Prostate gland (tissue), 2 donors: ENCODE measurements around the gene PLEKHM3. TPM values are rescaled to one million over a fixed set of nuclear protein-coding genes. Genes with fewer than 3 reads are reported as not detected.

Source experiments
- DNase-seq: peaks from one replicate; pipeline ENCODE4 v3.0.0-alpha.2; 2019; ENCODE audit warnings: low spot score
- H3K27ac ChIP-seq, 2 donors: fragments of 200-600 bp; sonication (generic); 2 replicates each; pipeline ENCODE4 v1.5.1; 2017 to 2019
- H3K27me3 ChIP-seq: fragments of 200-600 bp; sonication (generic); replicated peaks from 2 replicates; pipeline ENCODE4 v1.5.1; 2019; ENCODE audit not compliant: insufficient read depth
- H3K36me3 ChIP-seq, 2 donors: fragments of 200-600 bp; sonication (generic); 1 replicate in 1 of 2; 2 replicates in 1 of 2; pipeline versions ENCODE4 v1.5.1 to v1.8.1; 2017 to 2019
- H3K4me1 ChIP-seq: fragments of 200-600 bp; sonication (generic); replicated peaks from 2 replicates; pipeline ENCODE4 v1.5.1; 2019
- H3K4me3 ChIP-seq, 2 donors: fragments of 200-600 bp; sonication (generic); 2 replicates each; pipeline ENCODE4 v1.5.1; 2017 to 2019
- H3K9me3 ChIP-seq: fragments of 200-600 bp; sonication (generic); 2 replicates; pipeline ENCODE4 v1.5.1; 2017
- CTCF ChIP-seq, 4 experiments: fragments of 200-600 bp in 2 of 4; fragments of 450-650 bp in 2 of 4; sonication (generic) in 2 of 4; IDR thresholded peaks; 1 replicate in 3 of 4; 2 replicates in 1 of 4; pipeline ENCODE4 v1.5.1; 2016 to 2019; ENCODE audit warnings: antibody characterized with exemption in 4 of 4, mild to moderate bottlenecking in 2 of 4, moderate library complexity in 2 of 4
- POLR2A ChIP-seq: fragments of 450-650 bp; IDR thresholded peaks from one replicate; pipeline ENCODE4 v1.6.1; 2016; ENCODE audit warnings: antibody characterized with exemption, mild to moderate bottlenecking
- POLR2AphosphoS5 ChIP-seq: sonication (generic); formaldehyde crosslinking; IDR thresholded peaks from one replicate; pipeline ENCODE4 v1.6.1; 2017; ENCODE audit warnings: antibody characterized with exemption
- WGBS: methylation state at CpG from one replicate; pipeline ENCODE4 v1.1.5; 2018; 5-methylcytosine and 5-hydroxymethylcytosine counted together
- intact Hi-C: fragments of 100-400 bp; cut with DNase I; formaldehyde crosslinking; loops from one replicate; pipeline ENCODE4 v1.14.2; 2022
- small RNA-seq, 2 donors: library from RNA; depleted of rRNA; stranded (forward); fragments of <200 nt; gene quantifications; one replicate each; pipeline ENCODE3, GENCODE V24; 2016
- total RNA-seq, 2 donors: library from RNA; depleted of rRNA; stranded (reverse); fragments of >200 nt; gene quantifications; one replicate each; pipeline ENCODE4 v1.1.0, GENCODE V29; 2016

PLEKHM3 gene
- total RNA-seq, 2 donors from 2014 or later = 17.0 to 28.6 TPM

DNA sequence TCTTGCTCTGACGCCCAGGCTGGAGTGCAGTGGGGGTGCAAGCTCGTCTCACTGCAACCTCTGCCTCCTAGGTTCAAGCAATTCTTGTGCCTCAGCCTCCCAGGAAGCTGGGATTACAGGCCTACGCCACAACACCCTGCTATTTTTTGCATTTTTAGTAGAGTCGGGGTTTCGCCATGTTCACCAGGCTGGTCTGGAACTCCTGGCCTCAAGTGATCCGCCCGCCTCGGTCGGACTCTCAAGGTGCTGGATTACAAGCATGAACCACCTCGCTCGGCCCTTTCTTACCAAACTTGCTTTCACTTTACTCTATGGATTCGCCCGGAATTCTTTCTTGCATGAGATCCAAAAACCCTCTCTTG lies 252.5 kb downstream of the PLEKHM3 start:
- intact Hi-C loops = no loop called here
- Histone ChIP-seq H3K36me3 (no peaks in the 10 kb centered on the region), H3K9me3 (no peaks in the 10 kb centered on the region), H3K27me3 (no peaks in the 10 kb centered on the region), H3K4me1 (no peaks in the 10 kb centered on the region), H3K27ac (no peak overlapping the region), H3K4me3 (no peak overlapping the region)
- DNase-seq = no peak
- 91% methylated on average over 13 of the region's 13 CpGs for WGBS
- no peak for TF ChIP-seq CTCF (IDR thresholded peaks at IDR 0.05)
- no peak for TF ChIP-seq POLR2AphosphoS5
- no peak for TF ChIP-seq POLR2A

- H3K4me1 ChIP-seq = peaks cover 5% of the 10 kb centered on the region
- H3K4me3 ChIP-seq = no peak overlapping the region
- no peak for DNase-seq
- H3K36me3 ChIP-seq = no peaks in the 10 kb centered on the region
- H3K27ac ChIP-seq = no peak overlapping the region
- intact Hi-C loops = no loop called here
- TF ChIP-seq POLR2A = no peak
- TF ChIP-seq CTCF (IDR thresholded peaks at IDR 0.05) = no peak
- no peak for TF ChIP-seq POLR2AphosphoS5
- no peaks in the 10 kb centered on the region for H3K27me3 ChIP-seq
- 80% methylated on average over 13 of the region's 13 CpGs for WGBS
- no peaks in the 10 kb centered on the region for H3K9me3 ChIP-seq
These were observed 253.1 kb downstream of the PLEKHM3 start for GRCh38 chr2:207772081-207772843.

DNA sequence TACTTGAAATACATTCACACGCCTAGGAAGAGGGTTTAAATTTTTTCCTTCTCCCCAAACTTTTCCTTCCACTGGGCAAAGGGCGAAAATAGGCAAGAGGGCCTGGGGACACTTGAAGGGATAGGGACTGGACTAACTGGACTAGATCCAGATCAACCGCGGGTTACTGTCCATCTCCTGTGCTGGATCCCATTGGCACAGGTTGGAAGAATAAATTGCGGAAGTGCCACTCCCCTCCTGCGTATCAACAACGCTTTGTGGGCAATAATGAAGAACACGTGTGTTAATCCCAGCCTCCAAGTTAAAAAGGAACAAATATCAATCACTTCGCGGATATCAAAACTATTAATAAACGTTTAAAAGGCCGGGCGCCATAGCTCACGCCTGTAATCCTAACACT lies 253.9 kb downstream of the PLEKHM3 start:
- WGBS = 81% methylated on average over 14 of the region's 14 CpGs
- Histone ChIP-seq H3K36me3 (no peaks in the 10 kb centered on the region), H3K27me3 (no peaks in the 10 kb centered on the region), H3K4me3 (no peak overlapping the region), H3K4me1 (peaks cover 9% of the 10 kb centered on the region), H3K27ac (no peak overlapping the region), H3K9me3 (no peaks in the 10 kb centered on the region)
- no peak for TF ChIP-seq POLR2A
- no peak for TF ChIP-seq CTCF (IDR thresholded peaks at IDR 0.05)
- intact Hi-C loops = loop anchor here (2.0 kb wide), 1 partner anchor 253 kb away; the partner anchor contains the start of gene PLEKHM3
- no peak for DNase-seq

Small RNA genes within 50 kb of the gene (small RNA-seq; reads per million reads assigned to genes)
- gene RNA5SP116 (0 reads per million in 2 donors), gene RNU6-360P (0 reads per million in 2 donors)

Other genes starting within 250 kb of the PLEKHM3 start
- gene CRYGD, start 99.0 kb upstream of the PLEKHM3 start, total RNA-seq = not detected
- gene CRYGC, start 104.3 kb upstream of the PLEKHM3 start, total RNA-seq = 1 to 10 TPM in 1 of 2 donors, not detected in 1; 1.3 TPM
- gene CRYGB, start 120.6 kb upstream of the PLEKHM3 start, total RNA-seq = not detected
- not detected for gene CRYGA, start 138.1 kb upstream of the PLEKHM3 start, total RNA-seq
- not detected for gene C2orf80, start 164.5 kb upstream of the PLEKHM3 start, total RNA-seq
- 100 to 1,000 TPM; 103 to 314 TPM for gene IDH1, start 229.5 kb upstream of the PLEKHM3 start, total RNA-seq
- gene PIKFYVE, start 240.7 kb upstream of the PLEKHM3 start, total RNA-seq = 10 to 100 TPM; 26.7 to 47.1 TPM